WTC11 (cell line): ENCODE measurements around the gene WBP1L. TPM values are rescaled to one million over a fixed set of nuclear protein-coding genes. Genes with fewer than 3 reads are reported as not detected.

Source experiments
- ATAC-seq: fragments of 200-7000 bp; cut with Tn5 transposase; 2 replicates; pipeline ENCODE4 v1.10.0; 2021; ENCODE audit warnings: mild to moderate bottlenecking, moderate library complexity
- CTCF ChIA-PET: fragments of 300-600 bp; sonication (Branson Sonifier 250); formaldehyde crosslinking; loops from one replicate; lab custom pipeline; 2021; ENCODE audit warnings: antibody characterized with exemption; lab: Charles Lee
- POLR2A ChIA-PET: fragments of 350-600 bp; sonication (Branson Sonifier 250); formaldehyde crosslinking; loops from one replicate; lab custom pipeline; 2021; ENCODE audit warnings: antibody characterized with exemption; lab: Charles Lee
- DNase-seq: peaks from one replicate; pipeline ENCODE4 v3.0.0; 2021; ENCODE audit warnings: low spot score
- H3K27ac Mint-ChIP-seq: 2 replicates; pipeline ENCODE4 v1.8.0; 2021; ENCODE audit warnings: mixed read lengths
- H3K27me3 Mint-ChIP-seq: 2 replicates; pipeline ENCODE4 v1.8.0; 2021; ENCODE audit warnings: low read depth, mild to moderate bottlenecking, moderate library complexity, mixed read lengths
- H3K36me3 Mint-ChIP-seq: 2 replicates; pipeline ENCODE4 v1.8.0; 2021; ENCODE audit warnings: mixed read lengths
- H3K4me1 Mint-ChIP-seq: 2 replicates; pipeline ENCODE4 v1.8.0; 2022; ENCODE audit warnings: mixed read lengths
- H3K4me3 Mint-ChIP-seq: 2 replicates; pipeline ENCODE4 v1.8.0; 2021; ENCODE audit warnings: mild to moderate bottlenecking, moderate library complexity, mixed read lengths
- H3K9me3 Mint-ChIP-seq: 2 replicates; pipeline ENCODE4 v1.8.0; 2021; ENCODE audit warnings: mixed read lengths
- AR ChIP-seq: fragments of 250-450 bp; sonication (Bioruptor Pico); IDR thresholded peaks from 2 replicates; pipeline ENCODE4 v1.9.0; 2021; ENCODE audit warnings: mild to moderate bottlenecking
- ATF6 ChIP-seq: sonication (generic); formaldehyde crosslinking; IDR thresholded peaks from 2 replicates; pipeline ENCODE4 v1.8.1; 2023; ENCODE audit warnings: mild to moderate bottlenecking, missing genetic modification reagents
- FOXK1 ChIP-seq: sonication (generic); formaldehyde crosslinking; IDR thresholded peaks from 2 replicates; pipeline ENCODE4 v1.8.0; 2022; ENCODE audit warnings: mild to moderate bottlenecking, moderate library complexity, missing genetic modification reagents
- FOXP1 ChIP-seq: sonication (generic); formaldehyde crosslinking; IDR thresholded peaks from 2 replicates; pipeline ENCODE4 v1.8.0; 2022; ENCODE audit warnings: missing genetic modification reagents, mild to moderate bottlenecking, moderate library complexity, borderline replicate concordance
- FOXP4 ChIP-seq: sonication (generic); formaldehyde crosslinking; IDR thresholded peaks from 2 replicates; pipeline ENCODE4 v1.8.0; 2022; ENCODE audit warnings: mild to moderate bottlenecking, missing genetic modification reagents
- JAZF1 ChIP-seq: fragments of 250-450 bp; sonication (Bioruptor Pico); IDR thresholded peaks from 2 replicates; pipeline ENCODE4 v1.9.0; 2021; ENCODE audit warnings: moderate library complexity, mild to moderate bottlenecking, inconsistent platforms
- JUN ChIP-seq: sonication (generic); formaldehyde crosslinking; IDR thresholded peaks from 2 replicates; pipeline ENCODE4 v1.8.0; 2023; ENCODE audit warnings: mild to moderate bottlenecking, missing genetic modification reagents
- KAT7 ChIP-seq: sonication (generic); formaldehyde crosslinking; IDR thresholded peaks from 2 replicates; pipeline ENCODE4 v1.8.1; 2023; ENCODE audit warnings: missing genetic modification reagents, mild to moderate bottlenecking, borderline replicate concordance
- MYBL2 ChIP-seq: sonication (generic); formaldehyde crosslinking; IDR thresholded peaks from 2 replicates; pipeline ENCODE4 v1.8.1; 2023; ENCODE audit warnings: mild to moderate bottlenecking, moderate library complexity, missing genetic modification reagents
- NFATC4 ChIP-seq: fragments of 250-450 bp; sonication (Bioruptor Pico); IDR thresholded peaks from 2 replicates; pipeline ENCODE4 v1.9.0; 2021; ENCODE audit warnings: mild to moderate bottlenecking
- NR1H2 ChIP-seq: sonication (generic); formaldehyde crosslinking; IDR thresholded peaks from 2 replicates; pipeline ENCODE4 v1.9.0; 2021; ENCODE audit warnings: mild to moderate bottlenecking, moderate library complexity, missing genetic modification reagents
- OVOL2 ChIP-seq: fragments of 250-450 bp; sonication (Bioruptor Pico); IDR thresholded peaks from 2 replicates; pipeline ENCODE4 v1.9.0; 2021; ENCODE audit warnings: mild to moderate bottlenecking, borderline replicate concordance
- PRRX2 ChIP-seq: fragments of 250-450 bp; sonication (Bioruptor Pico); IDR thresholded peaks from 2 replicates; pipeline ENCODE4 v1.8.0; 2021; ENCODE audit warnings: mild to moderate bottlenecking
- SMAD4 ChIP-seq: sonication (generic); formaldehyde crosslinking; IDR thresholded peaks from 2 replicates; pipeline ENCODE4 v1.8.0; 2022; ENCODE audit warnings: mild to moderate bottlenecking, missing genetic modification reagents
- SOX15 ChIP-seq: fragments of 250-450 bp; sonication (Bioruptor Pico); IDR thresholded peaks from 2 replicates; pipeline ENCODE4 v1.9.0; 2021; ENCODE audit warnings: mild to moderate bottlenecking
- STAT6 ChIP-seq: sonication (generic); formaldehyde crosslinking; conservative IDR thresholded peaks from 2 replicates; pipeline ENCODE4 v1.8.1; 2023; ENCODE audit warnings: mild to moderate bottlenecking, low read depth, missing genetic modification reagents, moderate library complexity
- TEAD1 ChIP-seq: sonication (generic); formaldehyde crosslinking; IDR thresholded peaks from 2 replicates; pipeline ENCODE4 v1.8.0; 2022; ENCODE audit warnings: mild to moderate bottlenecking, missing genetic modification reagents
- ZMAT4 ChIP-seq: fragments of 250-450 bp; sonication (Bioruptor Pico); IDR thresholded peaks from 2 replicates; pipeline ENCODE4 v1.9.0; 2021; ENCODE audit warnings: mild to moderate bottlenecking
- ZNF232 ChIP-seq: sonication (generic); formaldehyde crosslinking; IDR thresholded peaks from 2 replicates; pipeline ENCODE4 v1.8.0; 2022; ENCODE audit warnings: mild to moderate bottlenecking, missing genetic modification reagents
- ZNF423 ChIP-seq: fragments of 250-450 bp; sonication (Bioruptor Pico); IDR thresholded peaks from 2 replicates; pipeline ENCODE4 v2.1.2; 2022; ENCODE audit warnings: mild to moderate bottlenecking, moderate library complexity
- ZNF425 ChIP-seq: fragments of 250-450 bp; sonication (Bioruptor Pico); conservative IDR thresholded peaks from 2 replicates; pipeline ENCODE4 v1.9.0; 2021; ENCODE audit warnings: mild to moderate bottlenecking
- ZNF671 ChIP-seq: fragments of 250-450 bp; sonication (Bioruptor Pico); IDR thresholded peaks from 2 replicates; pipeline ENCODE4 v1.8.0; 2021; ENCODE audit warnings: mild to moderate bottlenecking
- total RNA-seq: library from RNA; stranded (reverse); gene quantifications from 3 replicates; pipeline ENCODE4 v1.2.3, GENCODE V29; 2021
- TF ChIP-seq, protein P1 (sequence below): fragments of 250-450 bp; sonication (Bioruptor Pico); IDR thresholded peaks from 2 replicates; pipeline ENCODE4 v2.1.2; 2022; ENCODE audit warnings: mild to moderate bottlenecking, moderate library complexity
- TF ChIP-seq, protein P2 (sequence below): sonication (generic); formaldehyde crosslinking; IDR thresholded peaks from 2 replicates; pipeline ENCODE4 v1.8.0; 2022; ENCODE audit warnings: mild to moderate bottlenecking, missing genetic modification reagents

WBP1L gene
- total RNA-seq, 1 experiment from 2014 or later: 26.8 TPM

GRCh38 chr10:102723989-102724388 lies 19.8 kb upstream of the WBP1L start:
- DNase-seq (no peak), ATAC-seq (no peak)
- Mint-ChIP-seq H3K9me3 (peaks cover 6% of the 10 kb centered on the region), H3K4me3 (no peak overlapping the region), H3K27ac (no peak overlapping the region)
- TF ChIP-seq, protein P1, sequence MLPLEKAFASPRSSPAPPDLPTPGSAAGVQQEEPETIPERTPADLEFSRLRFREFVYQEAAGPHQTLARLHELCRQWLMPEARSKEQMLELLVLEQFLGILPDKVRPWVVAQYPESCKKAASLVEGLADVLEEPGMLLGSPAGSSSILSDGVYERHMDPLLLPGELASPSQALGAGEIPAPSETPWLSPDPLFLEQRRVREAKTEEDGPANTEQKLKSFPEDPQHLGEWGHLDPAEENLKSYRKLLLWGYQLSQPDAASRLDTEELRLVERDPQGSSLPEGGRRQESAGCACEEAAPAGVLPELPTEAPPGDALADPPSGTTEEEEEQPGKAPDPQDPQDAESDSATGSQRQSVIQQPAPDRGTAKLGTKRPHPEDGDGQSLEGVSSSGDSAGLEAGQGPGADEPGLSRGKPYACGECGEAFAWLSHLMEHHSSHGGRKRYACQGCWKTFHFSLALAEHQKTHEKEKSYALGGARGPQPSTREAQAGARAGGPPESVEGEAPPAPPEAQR (CRISPR knock-in tag): no peak
- TF ChIP-seq STAT6 (no peak), SOX15 (CRISPR knock-in tag) (no peak), KAT7 (CRISPR knock-in tag) (no peak), TEAD1 (no peak), JUN (CRISPR knock-in tag) (no peak), FOXK1 (CRISPR knock-in tag) (no peak), NR1H2 (CRISPR knock-in tag) (no peak), SMAD4 (CRISPR knock-in tag) (no peak), OVOL2 (no peak), MYBL2 (CRISPR knock-in tag) (no peak), FOXP4 (CRISPR knock-in tag) (no peak), ZMAT4 (CRISPR knock-in tag) (no peak), ZNF232 (CRISPR knock-in tag) (no peak), ZNF671 (CRISPR knock-in tag) (no peak), FOXP1 (CRISPR knock-in tag) (no peak), ZNF425 (CRISPR knock-in tag) (no peak), ZNF423 (no peak), JAZF1 (CRISPR knock-in tag) (no peak)
- TF ChIP-seq, all 79 proteins: peak for 0
- Mint-ChIP-seq H3K4me1 (peaks cover 15% of the 10 kb centered on the region), H3K36me3 (peaks cover 51% of the 10 kb centered on the region), H3K27me3 (no peaks in the 10 kb centered on the region)
- ChIA-PET POLR2A (no interaction called here), CTCF (no interaction called here)

DNA sequence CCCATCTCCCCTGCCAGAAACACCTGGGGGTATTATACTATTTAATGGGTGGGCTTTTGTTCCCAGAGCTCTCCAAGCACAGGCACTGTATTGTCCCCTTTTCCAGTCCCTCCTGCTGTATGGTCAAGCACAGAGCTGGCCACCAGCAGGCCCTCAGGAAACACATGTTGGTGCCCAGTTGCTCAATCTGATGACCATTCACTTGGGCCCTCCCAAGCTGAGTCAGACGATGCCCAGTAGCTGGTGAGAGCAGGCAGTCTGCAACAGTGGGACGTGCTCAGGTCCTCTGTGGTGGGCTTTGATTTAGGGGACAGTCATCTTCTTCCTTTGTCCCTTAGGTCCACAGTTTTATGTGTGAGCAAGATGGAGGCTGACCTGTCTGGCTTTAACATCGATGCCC lies 17.5 kb upstream of the WBP1L start:
- peaks cover 6% of the 10 kb centered on the region for H3K4me1 Mint-ChIP-seq
- H3K27ac Mint-ChIP-seq: no peak overlapping the region; the same call in 1 of the 2 replicates
- H3K4me3 Mint-ChIP-seq: no peak overlapping the region
- peaks cover 6% of the 10 kb centered on the region for H3K9me3 Mint-ChIP-seq
- ChIA-PET POLR2A (no interaction called here), CTCF (interaction anchor here (2.0 kb wide), 1 partner anchor 48 kb away, joined by 6 read pairs; no protein-coding TSS in a partner anchor)
- no peaks in the 10 kb centered on the region for H3K27me3 Mint-ChIP-seq
- ATAC-seq (no peak), DNase-seq (no peak)
- peaks cover 48% of the 10 kb centered on the region for H3K36me3 Mint-ChIP-seq
- TF ChIP-seq ATF6 (CRISPR knock-in tag) (no peak), AR (CRISPR knock-in tag) (no peak), TEAD1 (no peak), PRRX2 (no peak), NFATC4 (CRISPR knock-in tag) (no peak)
- TF ChIP-seq, protein P2, sequence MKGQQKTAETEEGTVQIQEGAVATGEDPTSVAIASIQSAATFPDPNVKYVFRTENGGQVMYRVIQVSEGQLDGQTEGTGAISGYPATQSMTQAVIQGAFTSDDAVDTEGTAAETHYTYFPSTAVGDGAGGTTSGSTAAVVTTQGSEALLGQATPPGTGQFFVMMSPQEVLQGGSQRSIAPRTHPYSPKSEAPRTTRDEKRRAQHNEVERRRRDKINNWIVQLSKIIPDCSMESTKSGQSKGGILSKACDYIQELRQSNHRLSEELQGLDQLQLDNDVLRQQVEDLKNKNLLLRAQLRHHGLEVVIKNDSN (CRISPR knock-in tag): no peak
